ENCODE data around the gene INS. TPM values are rescaled to one million over a fixed set of nuclear protein-coding genes. Genes with fewer than 3 reads are reported as not detected.
A peak's percentile ranks its signal among the peaks of the same experiment; 100 is the strongest.

INS gene
- total and polyA plus RNA-seq, 2 of the 13 experiments (the other 11 are each of a cell fraction or from before 2014, with no cell fraction given): not detected

DNA sequence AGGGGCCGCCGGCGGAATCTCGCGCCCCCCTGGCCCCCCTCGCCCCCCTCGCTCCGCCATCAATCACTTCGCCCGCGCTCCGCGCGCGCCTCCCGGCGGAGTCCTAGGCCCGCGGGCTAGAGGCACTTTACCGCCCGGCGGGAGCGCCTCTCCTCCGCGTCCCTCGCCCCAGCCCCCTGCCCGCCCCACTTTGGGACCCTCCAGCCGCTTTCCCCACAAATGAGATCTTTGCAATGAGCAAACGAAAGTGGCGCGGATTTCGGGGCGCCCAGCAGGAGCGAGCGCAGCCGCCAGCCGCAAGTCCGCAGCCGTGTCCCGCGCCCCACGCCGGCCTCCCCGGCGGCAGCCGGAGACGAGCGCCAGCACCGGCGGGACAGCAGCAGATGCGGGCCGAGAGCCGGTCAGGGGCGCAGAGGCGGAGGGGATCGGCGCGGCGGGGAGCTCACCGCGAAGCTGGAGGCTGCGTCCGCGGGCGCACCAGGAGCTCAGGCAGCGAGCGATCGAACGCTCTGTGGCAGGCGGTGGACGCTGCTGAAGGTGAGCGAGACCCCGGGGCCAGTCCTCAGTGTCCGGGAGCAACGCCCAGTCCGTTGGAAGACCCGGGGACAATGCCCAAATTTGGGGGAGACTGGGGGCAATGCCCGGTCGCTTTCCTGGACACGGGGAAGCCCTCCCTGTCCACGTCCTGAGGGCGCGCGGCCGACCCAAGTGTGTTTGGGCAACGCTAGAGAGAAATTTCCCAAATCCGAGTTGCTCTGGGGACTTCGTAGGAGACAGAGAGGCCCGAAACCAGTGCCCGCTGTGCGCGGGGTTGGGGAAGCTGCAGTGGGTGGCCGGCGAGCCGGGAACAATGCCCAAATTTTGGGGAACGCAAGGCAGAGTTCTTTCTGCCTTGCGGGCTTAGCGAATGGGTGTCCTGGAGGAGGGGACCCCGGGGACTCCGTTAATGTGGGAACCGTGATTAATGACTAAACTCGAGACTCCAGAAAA is 20.3 kb downstream of the INS start (continued):
- TF ChIP-seq LCORL (IDR thresholded peaks at IDR 0.05) (no peak), LCORL (CRISPR knock-in tag; IDR thresholded peaks at IDR 0.05) (no peak), ZNF572 (CRISPR knock-in tag; IDR thresholded peaks at IDR 0.05) (no peak), ZNF230 (CRISPR knock-in tag; IDR thresholded peaks at IDR 0.05) (0 out of 2 replicates have a peak, but pooled peaks have one; percentile 8), ZNF777 (CRISPR knock-in tag; IDR thresholded peaks at IDR 0.05) (peak; percentile 45; the same call in 1 of the 2 replicates), CBX2 (IDR thresholded peaks at IDR 0.05; ENCODE audit: low read depth, low read length) (no peak), CBX2 (CRISPR knock-in tag; IDR thresholded peaks at IDR 0.05; ENCODE audit: low read depth) (peak; percentile 92; the same call in 1 of the 2 replicates)
- TF ChIP-seq, protein P1, sequence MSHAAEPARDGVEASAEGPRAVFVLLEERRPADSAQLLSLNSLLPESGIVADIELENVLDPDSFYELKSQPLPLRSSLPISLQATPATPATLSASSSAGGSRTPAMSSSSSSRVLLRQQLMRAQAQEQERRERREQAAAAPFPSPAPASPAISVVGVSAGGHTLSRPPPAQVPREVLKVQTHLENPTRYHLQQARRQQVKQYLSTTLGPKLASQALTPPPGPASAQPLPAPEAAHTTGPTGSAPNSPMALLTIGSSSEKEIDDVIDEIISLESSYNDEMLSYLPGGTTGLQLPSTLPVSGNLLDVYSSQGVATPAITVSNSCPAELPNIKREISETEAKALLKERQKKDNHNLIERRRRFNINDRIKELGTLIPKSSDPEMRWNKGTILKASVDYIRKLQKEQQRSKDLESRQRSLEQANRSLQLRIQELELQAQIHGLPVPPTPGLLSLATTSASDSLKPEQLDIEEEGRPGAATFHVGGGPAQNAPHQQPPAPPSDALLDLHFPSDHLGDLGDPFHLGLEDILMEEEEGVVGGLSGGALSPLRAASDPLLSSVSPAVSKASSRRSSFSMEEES (CRISPR knock-in tag; IDR thresholded peaks at IDR 0.05): no peak

- DNase-seq (ENCODE audit: low spot score) (peak; percentile 29), FAIRE-seq (no peak), ATAC-seq (peak; percentile 52)
- Histone ChIP-seq H3K9ac (ENCODE audit: insufficient read depth, low read depth, low read length) (peak overlapping the region; percentile 65), H3K4me3 (replicated peaks in 1 of 3; ENCODE audit: insufficient read depth in 1 of 3, low read depth in 2 of 3, low read length in 3 of 3) (peak overlapping the region; percentile 41 to 76 (median 51)), H4K20me1 (ENCODE audit: insufficient read depth, low read length) (peaks cover 34% of the 10 kb centered on the region), H2AFZ (ENCODE audit: low read length) (no peak overlapping the region), H3K27me3 (ENCODE audit: control insufficient read depth in 1 of 2, insufficient read depth in 2 of 2, low read length in 2 of 2) (peaks cover 2 to 47% of the 10 kb centered on the region in 2 experiments; a peak in 4 of 5 replicates), H3K79me2 (ENCODE audit: insufficient read depth, low read length) (peaks cover 17% of the 10 kb centered on the region), H3K9me3 (ENCODE audit: low read length) (no peaks in the 10 kb centered on the region), H3K4me1 (ENCODE audit: insufficient read depth, low read length) (peaks cover 53% of the 10 kb centered on the region), H3K4me2 (ENCODE audit: low read depth, low read length) (peak overlapping the region; percentile 68), H3K27ac (ENCODE audit: extremely low read length, insufficient read depth, low read length) (peak overlapping the region; percentile 58), H3K36me3 (replicated peaks in 1 of 2; ENCODE audit: control insufficient read depth in 1 of 2, insufficient read depth in 2 of 2, low read length in 2 of 2) (peaks cover 4 to 10% of the 10 kb centered on the region in 2 experiments; a peak in 4 of 5 replicates)
- in situ Hi-C loops (cut with HindIII; ENCODE audit: extremely low pct_ligation_motif_present, low pct_unique_long_range_greater_than_20kb) (no loop called here), intact Hi-C loops (cut with micrococcal nuclease; ENCODE audit: unreplicated experiment) (no loop called here)
- POLR2A ChIA-PET: interaction anchor here (0.6 to 6.5 kb wide), 12 partner anchors 9 to 489 kb away, joined by 3 to 108 read pairs (median 3); partner anchors contain the start of gene MRPL23
- WGBS (ENCODE audit: low lambda C conversion rate): no CpG with 5 or more reads among the region's 57 CpGs
- no TSS peak for BruUV-seq (replicated peaks)
- CTCF ChIA-PET (ENCODE audit: low intra/inter-chr PET ratio, low total read pairs): interaction anchor here (1.7 kb wide), 1 partner anchor 103 kb away, joined by 3 read pairs; no protein-coding TSS in a partner anchor
- no peak for TF ChIP-seq JARID2 (CRISPR knock-in tag; IDR thresholded peaks at IDR 0.05; ENCODE audit: insufficient replicate concordance)
- no peak for TF ChIP-seq NFE2 (CRISPR knock-in tag; IDR thresholded peaks at IDR 0.05)
- TF ChIP-seq, protein P2, sequence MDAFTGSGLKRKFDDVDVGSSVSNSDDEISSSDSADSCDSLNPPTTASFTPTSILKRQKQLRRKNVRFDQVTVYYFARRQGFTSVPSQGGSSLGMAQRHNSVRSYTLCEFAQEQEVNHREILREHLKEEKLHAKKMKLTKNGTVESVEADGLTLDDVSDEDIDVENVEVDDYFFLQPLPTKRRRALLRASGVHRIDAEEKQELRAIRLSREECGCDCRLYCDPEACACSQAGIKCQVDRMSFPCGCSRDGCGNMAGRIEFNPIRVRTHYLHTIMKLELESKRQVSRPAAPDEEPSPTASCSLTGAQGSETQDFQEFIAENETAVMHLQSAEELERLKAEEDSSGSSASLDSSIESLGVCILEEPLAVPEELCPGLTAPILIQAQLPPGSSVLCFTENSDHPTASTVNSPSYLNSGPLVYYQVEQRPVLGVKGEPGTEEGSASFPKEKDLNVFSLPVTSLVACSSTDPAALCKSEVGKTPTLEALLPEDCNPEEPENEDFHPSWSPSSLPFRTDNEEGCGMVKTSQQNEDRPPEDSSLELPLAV (CRISPR knock-in tag; conservative IDR thresholded peaks at IDR 0.05; ENCODE audit: low read depth): no peak
- no peak for TF ChIP-seq ERF (CRISPR knock-in tag; IDR thresholded peaks at IDR 0.05)
- no peak for TF ChIP-seq NKX3-1 (CRISPR knock-in tag; IDR thresholded peaks at IDR 0.05)
- TF ChIP-seq ZBTB10 (CRISPR knock-in tag; IDR thresholded peaks at IDR 0.05; ENCODE audit: borderline replicate concordance): peak; percentile 80
- peak; percentile 50 for TF ChIP-seq STAG1 (CRISPR knock-in tag; IDR thresholded peaks at IDR 0.05)
- TF ChIP-seq KDM2A (CRISPR knock-in tag; IDR thresholded peaks at IDR 0.05; ENCODE audit: borderline replicate concordance, low read depth): peak; percentile 34; the same call in 1 of the 2 replicates
Observed at GRCh38 chr11:2139621-2140337, 21.2 kb downstream of the INS start.

Measured in HepG2 (cell line).